Fibroblast of lung (primary cell): ENCODE results near the gene NUP93.

Source experiments
- EZH2 ChIP-seq: IDR thresholded peaks from 2 replicates; pipeline ENCODE4 v1.5.1; 2012; ENCODE audit warnings: low read length, control low read depth, mild to moderate bottlenecking; ENCODE audit errors: missing control alignments
- TF ChIP-seq, protein P1 (sequence below), 2 donors: IDR thresholded peaks in 1 of 2; conservative IDR thresholded peaks in 1 of 2; 1 replicate in 1 of 2; 2 replicates in 1 of 2; pipeline ENCODE4 v1.5.1; 2011 to 2012; ENCODE audit warnings: low read length in 2 of 2, control low read depth in 1 of 2, inconsistent platforms in 1 of 2, low read depth in 1 of 2, mild to moderate bottlenecking in 1 of 2

DNA sequence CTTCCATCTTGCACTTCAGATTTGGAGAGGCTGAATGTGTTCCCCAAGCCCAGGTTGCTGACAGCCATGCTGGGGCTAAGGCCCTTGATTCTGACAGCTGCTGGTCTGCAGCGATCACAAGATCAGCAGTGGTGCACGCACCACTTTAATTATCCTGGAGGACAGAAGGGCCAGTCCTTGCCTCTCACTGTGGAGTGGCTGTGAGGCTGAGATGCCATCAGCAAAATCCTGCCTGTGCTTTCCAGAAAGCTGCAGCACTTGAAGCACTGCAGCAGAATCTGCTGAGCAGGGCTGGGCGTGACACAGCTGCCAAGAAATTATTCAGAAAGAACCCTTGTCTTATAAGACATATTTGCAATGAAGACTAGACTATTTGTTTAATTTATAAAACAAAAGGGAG is 37.1 kb downstream of the NUP93 start:
- TF ChIP-seq, protein P1, sequence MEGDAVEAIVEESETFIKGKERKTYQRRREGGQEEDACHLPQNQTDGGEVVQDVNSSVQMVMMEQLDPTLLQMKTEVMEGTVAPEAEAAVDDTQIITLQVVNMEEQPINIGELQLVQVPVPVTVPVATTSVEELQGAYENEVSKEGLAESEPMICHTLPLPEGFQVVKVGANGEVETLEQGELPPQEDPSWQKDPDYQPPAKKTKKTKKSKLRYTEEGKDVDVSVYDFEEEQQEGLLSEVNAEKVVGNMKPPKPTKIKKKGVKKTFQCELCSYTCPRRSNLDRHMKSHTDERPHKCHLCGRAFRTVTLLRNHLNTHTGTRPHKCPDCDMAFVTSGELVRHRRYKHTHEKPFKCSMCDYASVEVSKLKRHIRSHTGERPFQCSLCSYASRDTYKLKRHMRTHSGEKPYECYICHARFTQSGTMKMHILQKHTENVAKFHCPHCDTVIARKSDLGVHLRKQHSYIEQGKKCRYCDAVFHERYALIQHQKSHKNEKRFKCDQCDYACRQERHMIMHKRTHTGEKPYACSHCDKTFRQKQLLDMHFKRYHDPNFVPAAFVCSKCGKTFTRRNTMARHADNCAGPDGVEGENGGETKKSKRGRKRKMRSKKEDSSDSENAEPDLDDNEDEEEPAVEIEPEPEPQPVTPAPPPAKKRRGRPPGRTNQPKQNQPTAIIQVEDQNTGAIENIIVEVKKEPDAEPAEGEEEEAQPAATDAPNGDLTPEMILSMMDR (conservative IDR thresholded peaks at IDR 0.05 in 1 of 2, IDR thresholded peaks at IDR 0.05 in 1 of 2; ENCODE audit: low read depth in 1 of 2, low read length in 2 of 2): no peak
- TF ChIP-seq EZH2: no peak
